Measurements from ENCODE around the gene CUX1. TPM values are rescaled to one million over a fixed set of nuclear protein-coding genes. Genes with fewer than 3 reads are reported as not detected.

Gene CUX1
- total and polyA plus RNA-seq, 4 donors = 40.5 to 138 (median 69.1) TPM

GRCh38 chr7:101784292-101785127, 32.9 kb upstream of the CUX1 start:
- H3K36me3 ChIP-seq (ENCODE audit: control insufficient read depth in 4 of 4, insufficient read depth in 4 of 4, low read length in 4 of 4) = no peaks in the 10 kb centered on the region
- DNase-seq (peak in 2 of 3 donors; percentile 20 to 46), ATAC-seq (ENCODE audit: insufficient read depth, low FRiP score) (no peak)
- TF ChIP-seq CTCF (IDR thresholded peaks at IDR 0.05; ENCODE audit: control extremely low read depth, extremely low read depth) = no peak
- H3K4me1 ChIP-seq (ENCODE audit: control insufficient read depth in 5 of 5, insufficient read depth in 5 of 5, low read length in 5 of 5) = peaks cover 0 to 7% (median 5%) of the 10 kb centered on the region in 5 donors
- no peaks in the 10 kb centered on the region for H3K27me3 ChIP-seq (ENCODE audit: control insufficient read depth in 3 of 3, insufficient read depth in 3 of 3, low read length in 2 of 3)
- peaks cover 0 to 2% (median 0%) of the 10 kb centered on the region in 4 donors for H3K9me3 ChIP-seq (ENCODE audit: control insufficient read depth in 4 of 4, insufficient read depth in 3 of 4, low read length in 3 of 4)
- 39 to 41% methylated on average over 21 of the region's 21 CpGs for WGBS, 2 donors
- H3K27ac ChIP-seq (ENCODE audit: low read depth in 1 of 2, low read length in 1 of 2) = no peak overlapping the region
- no peak overlapping the region for H3K4me3 ChIP-seq
- H3K9ac ChIP-seq (ENCODE audit: insufficient read depth in 1 of 2, low read length in 2 of 2) = no peak overlapping the region

GRCh38 chr7:101787864-101788263, 29.6 kb upstream of the CUX1 start:
- Histone ChIP-seq H3K27ac (ENCODE audit: low read depth in 1 of 2, low read length in 1 of 2) (no peak overlapping the region), H3K4me1 (ENCODE audit: control insufficient read depth in 5 of 5, insufficient read depth in 5 of 5, low read length in 5 of 5) (peaks cover 0 to 7% (median 5%) of the 10 kb centered on the region in 5 donors), H3K27me3 (ENCODE audit: control insufficient read depth in 3 of 3, insufficient read depth in 3 of 3, low read length in 2 of 3) (no peaks in the 10 kb centered on the region), H3K9ac (ENCODE audit: insufficient read depth in 1 of 2, low read length in 2 of 2) (no peak overlapping the region), H3K4me3 (no peak overlapping the region), H3K36me3 (ENCODE audit: control insufficient read depth in 4 of 4, insufficient read depth in 4 of 4, low read length in 4 of 4) (no peaks in the 10 kb centered on the region), H3K9me3 (ENCODE audit: control insufficient read depth in 4 of 4, insufficient read depth in 3 of 4, low read length in 3 of 4) (peaks cover 0 to 2% (median 0%) of the 10 kb centered on the region in 4 donors)
- no peak for TF ChIP-seq CTCF (IDR thresholded peaks at IDR 0.05; ENCODE audit: control extremely low read depth, extremely low read depth)
- WGBS, 2 donors = 95 to 100% methylated on average over 1 of the region's 1 CpG
- ATAC-seq (ENCODE audit: insufficient read depth, low FRiP score) (no peak), DNase-seq (no peak)

- DNase-seq (no peak), ATAC-seq (ENCODE audit: insufficient read depth, low FRiP score) (no peak)
- TF ChIP-seq CTCF (IDR thresholded peaks at IDR 0.05; ENCODE audit: control extremely low read depth, extremely low read depth) = no peak
- Histone ChIP-seq H3K4me1 (ENCODE audit: control insufficient read depth in 5 of 5, insufficient read depth in 5 of 5, low read length in 5 of 5) (peaks cover 0 to 7% (median 5%) of the 10 kb centered on the region in 5 donors), H3K9ac (ENCODE audit: insufficient read depth in 1 of 2, low read length in 2 of 2) (no peak overlapping the region), H3K27ac (ENCODE audit: low read depth in 1 of 2, low read length in 1 of 2) (no peak overlapping the region), H3K27me3 (ENCODE audit: control insufficient read depth in 3 of 3, insufficient read depth in 3 of 3, low read length in 2 of 3) (no peaks in the 10 kb centered on the region), H3K9me3 (ENCODE audit: control insufficient read depth in 4 of 4, insufficient read depth in 3 of 4, low read length in 3 of 4) (peaks cover 0 to 2% (median 0%) of the 10 kb centered on the region in 4 donors), H3K36me3 (ENCODE audit: control insufficient read depth in 4 of 4, insufficient read depth in 4 of 4, low read length in 4 of 4) (no peaks in the 10 kb centered on the region), H3K4me3 (no peak overlapping the region)
- WGBS, 2 donors = 77 to 94% methylated on average over 1 of the region's 1 CpG
Observed at GRCh38 chr7:101788517-101788916, 28.9 kb upstream of the CUX1 start.
